Activated CD4-positive, alpha-beta memory T cell treated with anti-CD3 and anti-CD28 coated beads for 36 hours (primary cell): Measurements from ENCODE around the gene C6orf89. TPM values are rescaled to one million over a fixed set of nuclear protein-coding genes. Genes with fewer than 3 reads are reported as not detected.

Experiments used
- CTCF ChIA-PET: fragments of 350-600 bp; sonication (Branson Sonifier 250); formaldehyde crosslinking; loops from one replicate; lab custom pipeline; 2021; ENCODE audit warnings: antibody characterized with exemption, inconsistent platforms; lab: Charles Lee
- POLR2A ChIA-PET: fragments of 350-600 bp; sonication (Branson Sonifier 250); formaldehyde crosslinking; loops from one replicate; lab custom pipeline; 2021; ENCODE audit warnings: antibody characterized with exemption; lab: Charles Lee
- DNase-seq: peaks from one replicate; pipeline ENCODE4 v3.0.0-alpha.2; 2020
- H3K27ac Mint-ChIP-seq: one replicate; pipeline ENCODE4 v1.8.0; 2021; ENCODE audit warnings: mixed read lengths
- H3K27me3 Mint-ChIP-seq: one replicate; pipeline ENCODE4 v1.8.0; 2021; ENCODE audit warnings: mixed read lengths
- H3K36me3 Mint-ChIP-seq: one replicate; pipeline ENCODE4 v1.8.0; 2021; ENCODE audit warnings: mixed read lengths
- H3K4me1 Mint-ChIP-seq: one replicate; pipeline ENCODE4 v1.8.0; 2021; ENCODE audit warnings: low read depth, mixed read lengths
- H3K4me3 Mint-ChIP-seq: one replicate; pipeline ENCODE4 v1.8.0; 2021; ENCODE audit warnings: mild to moderate bottlenecking, mixed read lengths
- H3K9me3 Mint-ChIP-seq: one replicate; pipeline ENCODE4 v1.8.0; 2021; ENCODE audit warnings: mixed read lengths
- intact Hi-C: fragments of 100-400 bp; cut with micrococcal nuclease; formaldehyde crosslinking; loops from one replicate; pipeline ENCODE4 v1.15.1; 2023
- total RNA-seq, 2 experiments: library from RNA; stranded (reverse); gene quantifications; one replicate each; pipeline ENCODE4 v1.2.3, GENCODE V29; 2021

C6orf89 gene
- total RNA-seq, 2 experiments from 2014 or later, result 29.2 to 29.8 TPM

DNA sequence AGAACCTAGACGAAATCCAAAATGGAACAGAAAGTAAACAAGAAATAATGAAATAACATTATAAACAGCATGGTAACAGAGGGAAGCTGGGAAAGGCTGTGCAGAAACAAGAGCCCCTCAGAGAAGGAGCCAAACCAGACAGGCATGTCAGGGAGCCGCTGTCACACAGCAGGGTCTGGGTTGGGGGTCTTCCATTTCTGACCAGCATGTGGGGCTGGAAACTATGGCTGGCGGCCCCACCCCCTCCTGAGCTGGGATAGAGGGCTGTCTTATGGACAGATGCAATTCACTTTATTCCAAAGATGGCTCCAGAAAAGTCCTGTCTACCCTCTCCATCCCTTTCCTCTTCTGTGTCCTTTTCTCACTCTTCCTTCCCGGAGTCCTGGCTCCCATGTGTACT, 27.3 kb downstream of the C6orf89 start:
- DNase-seq, result no peak
- Mint-ChIP-seq H3K27me3 (no peaks in the 10 kb centered on the region), H3K36me3 (peaks cover 25% of the 10 kb centered on the region), H3K27ac (peak overlapping the region; percentile 70), H3K4me3 (peak overlapping the region; percentile 27), H3K9me3 (no peaks in the 10 kb centered on the region), H3K4me1 (peaks cover 51% of the 10 kb centered on the region)
- ChIA-PET POLR2A (interaction anchor here (1.2 to 2.8 kb wide), 2 partner anchors 27 to 105 kb away, joined by 5 to 11 read pairs; partner anchors contain the start of gene C6orf89), CTCF (interaction anchor here (0.6 to 5.5 kb wide), 7 partner anchors 13 to 109 kb away, joined by 3 to 29 read pairs (median 5); partner anchors contain the start of genes C6orf89 and PPIL1)
- intact Hi-C loops, result loop anchor here (5.0 kb wide), 2 partner anchors 39 to 156 kb away; partner anchors contain the start of gene PI16

GRCh38 chr6:36914227-36914794, 28.6 kb downstream of the C6orf89 start:
- CTCF ChIA-PET, result interaction anchor here (0.6 to 5.5 kb wide), 11 partner anchors 11 to 155 kb away, joined by 3 to 29 read pairs (median 5); partner anchors contain the start of genes C6orf89, MTCH1 and PI16
- H3K27me3 Mint-ChIP-seq, result no peaks in the 10 kb centered on the region
- H3K36me3 Mint-ChIP-seq, result peaks cover 22% of the 10 kb centered on the region
- POLR2A ChIA-PET, result interaction anchor here (2.8 kb wide), 1 partner anchor 29 kb away, joined by 11 read pairs; the partner anchor contains the start of gene C6orf89
- DNase-seq, result peak; percentile 67
- peak overlapping the region; percentile 64 for H3K27ac Mint-ChIP-seq
- no peak overlapping the region for H3K4me3 Mint-ChIP-seq
- H3K9me3 Mint-ChIP-seq, result no peaks in the 10 kb centered on the region
- peaks cover 51% of the 10 kb centered on the region for H3K4me1 Mint-ChIP-seq
- intact Hi-C loops, result loop anchor here (5.0 kb wide), 2 partner anchors 38 to 157 kb away; partner anchors contain the start of gene PI16

DNA sequence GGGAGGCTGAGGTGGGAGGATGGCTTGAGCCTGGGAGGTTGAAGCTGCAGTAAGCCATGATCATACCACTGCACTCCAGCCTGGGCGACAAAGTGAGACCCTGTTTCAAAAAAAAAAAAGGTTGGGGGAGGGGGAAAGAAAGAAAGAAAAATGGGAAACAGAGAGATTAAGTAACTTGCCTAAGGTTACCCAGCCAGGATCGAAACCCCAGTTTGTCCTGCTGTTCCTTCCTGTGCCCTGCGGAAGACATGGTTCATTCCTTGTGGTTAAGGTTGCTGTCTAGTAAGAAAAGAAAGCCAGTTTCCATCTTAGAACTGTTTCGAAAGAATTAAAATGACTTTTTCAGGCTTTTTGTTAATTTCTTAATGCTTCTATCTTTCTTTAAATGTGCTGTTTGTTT, 29.8 kb downstream of the C6orf89 start:
- intact Hi-C loops, result no loop called here
- H3K9me3 Mint-ChIP-seq, result no peaks in the 10 kb centered on the region
- POLR2A ChIA-PET, result no interaction called here
- no peak overlapping the region for H3K27ac Mint-ChIP-seq
- no peak for DNase-seq
- peaks cover 50% of the 10 kb centered on the region for H3K4me1 Mint-ChIP-seq
- CTCF ChIA-PET, result interaction anchor here (5.5 kb wide), 1 partner anchor 102 kb away, joined by 29 read pairs; no protein-coding TSS in a partner anchor
- no peak overlapping the region for H3K4me3 Mint-ChIP-seq
- H3K36me3 Mint-ChIP-seq, result peaks cover 23% of the 10 kb centered on the region
- no peaks in the 10 kb centered on the region for H3K27me3 Mint-ChIP-seq

DNA sequence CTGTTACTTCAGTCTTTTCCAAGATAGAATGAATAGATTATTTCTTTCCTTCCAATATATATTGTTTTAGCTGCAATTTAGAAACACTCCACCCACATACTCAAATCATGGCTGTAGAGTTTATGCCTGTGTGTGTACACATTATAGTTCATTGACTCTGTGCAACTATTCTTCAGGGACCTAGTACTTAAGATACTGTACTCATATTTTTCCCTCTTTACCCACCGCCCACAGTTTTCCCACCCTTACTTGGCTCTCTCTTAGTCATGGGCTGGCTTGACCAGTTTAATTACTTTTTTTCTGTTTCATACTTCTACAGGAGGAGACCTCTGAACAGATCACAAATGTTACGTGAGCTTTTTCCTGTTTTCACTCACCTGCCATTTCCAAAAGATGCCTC, 30.4 kb downstream of the C6orf89 start:
- no peak for DNase-seq
- POLR2A ChIA-PET, result no interaction called here
- Mint-ChIP-seq H3K27me3 (no peaks in the 10 kb centered on the region), H3K27ac (no peak overlapping the region), H3K4me3 (no peak overlapping the region), H3K36me3 (peaks cover 23% of the 10 kb centered on the region), H3K9me3 (no peaks in the 10 kb centered on the region), H3K4me1 (peaks cover 48% of the 10 kb centered on the region)
- CTCF ChIA-PET, result interaction anchor here (5.5 kb wide), 1 partner anchor 102 kb away, joined by 29 read pairs; no protein-coding TSS in a partner anchor
- intact Hi-C loops, result no loop called here

GRCh38 chr6:36917541-36918193, 31.9 kb downstream of the C6orf89 start:
- no peak for DNase-seq
- Mint-ChIP-seq H3K4me3 (no peak overlapping the region), H3K4me1 (peaks cover 36% of the 10 kb centered on the region), H3K36me3 (peaks cover 23% of the 10 kb centered on the region), H3K27me3 (no peaks in the 10 kb centered on the region), H3K27ac (no peak overlapping the region), H3K9me3 (no peaks in the 10 kb centered on the region)
- intact Hi-C loops, result no loop called here
- CTCF ChIA-PET, result interaction anchor here (5.5 kb wide), 1 partner anchor 100 kb away, joined by 29 read pairs; no protein-coding TSS in a partner anchor
- POLR2A ChIA-PET, result no interaction called here

DNA sequence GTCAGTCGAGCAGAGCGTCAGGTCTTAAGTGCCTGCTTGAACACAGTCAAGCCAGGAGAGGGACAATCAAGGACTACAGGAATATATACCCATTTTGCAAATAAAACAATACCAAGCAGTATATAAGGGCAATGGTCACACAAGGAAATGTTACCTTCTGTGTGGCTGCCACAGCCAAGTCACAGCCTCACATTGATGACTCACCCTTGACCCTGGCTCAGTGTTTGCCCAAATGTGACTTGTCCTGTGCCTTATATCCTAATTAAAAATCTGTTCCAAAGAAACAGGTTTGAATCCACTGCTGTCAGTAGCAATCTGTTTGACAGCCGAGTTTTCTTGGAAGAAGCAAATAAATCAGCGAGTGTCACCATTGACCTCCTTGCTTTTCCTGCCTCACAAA, 34.3 kb downstream of the C6orf89 start:
- no peaks in the 10 kb centered on the region for H3K27me3 Mint-ChIP-seq
- intact Hi-C loops, result no loop called here
- no peaks in the 10 kb centered on the region for H3K9me3 Mint-ChIP-seq
- peaks cover 13% of the 10 kb centered on the region for H3K4me1 Mint-ChIP-seq
- POLR2A ChIA-PET, result no interaction called here
- DNase-seq, result no peak
- H3K36me3 Mint-ChIP-seq, result peaks cover 16% of the 10 kb centered on the region
- CTCF ChIA-PET, result no interaction called here
- no peak overlapping the region for H3K4me3 Mint-ChIP-seq
- H3K27ac Mint-ChIP-seq, result no peak overlapping the region

DNA sequence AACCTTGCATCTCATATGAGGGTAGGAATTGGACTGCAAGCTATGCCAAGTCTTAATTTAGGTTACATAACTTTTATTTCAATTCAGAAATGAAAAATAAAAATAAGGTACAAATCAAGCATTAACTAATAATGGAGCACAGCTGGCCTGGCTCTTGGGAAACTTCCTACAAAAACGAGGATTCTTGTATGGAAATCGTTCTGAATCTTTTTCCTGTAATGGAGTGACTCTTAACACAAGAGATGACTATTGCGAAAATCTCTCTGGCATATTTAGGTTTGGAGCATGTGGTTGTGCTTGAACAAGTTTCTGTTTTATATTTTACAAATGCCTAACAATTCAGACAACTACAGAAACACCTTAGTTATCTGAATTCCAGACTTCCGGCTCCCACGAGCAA, 34.8 kb downstream of the C6orf89 start:
- Mint-ChIP-seq H3K4me3 (no peak overlapping the region), H3K4me1 (peaks cover 13% of the 10 kb centered on the region), H3K36me3 (peaks cover 16% of the 10 kb centered on the region), H3K27me3 (no peaks in the 10 kb centered on the region), H3K9me3 (no peaks in the 10 kb centered on the region), H3K27ac (no peak overlapping the region)
- ChIA-PET POLR2A (no interaction called here), CTCF (no interaction called here)
- intact Hi-C loops, result no loop called here
- no peak for DNase-seq

- ChIA-PET POLR2A (no interaction called here), CTCF (no interaction called here)
- Mint-ChIP-seq H3K27ac (peak overlapping the region; percentile 38), H3K27me3 (no peaks in the 10 kb centered on the region), H3K9me3 (no peaks in the 10 kb centered on the region), H3K4me1 (peaks cover 25% of the 10 kb centered on the region), H3K4me3 (no peak overlapping the region), H3K36me3 (peaks cover 11% of the 10 kb centered on the region)
- no peak for DNase-seq
- intact Hi-C loops, result no loop called here
Observed at GRCh38 chr6:36924131-36924530, 38.4 kb downstream of the C6orf89 start.

DNA sequence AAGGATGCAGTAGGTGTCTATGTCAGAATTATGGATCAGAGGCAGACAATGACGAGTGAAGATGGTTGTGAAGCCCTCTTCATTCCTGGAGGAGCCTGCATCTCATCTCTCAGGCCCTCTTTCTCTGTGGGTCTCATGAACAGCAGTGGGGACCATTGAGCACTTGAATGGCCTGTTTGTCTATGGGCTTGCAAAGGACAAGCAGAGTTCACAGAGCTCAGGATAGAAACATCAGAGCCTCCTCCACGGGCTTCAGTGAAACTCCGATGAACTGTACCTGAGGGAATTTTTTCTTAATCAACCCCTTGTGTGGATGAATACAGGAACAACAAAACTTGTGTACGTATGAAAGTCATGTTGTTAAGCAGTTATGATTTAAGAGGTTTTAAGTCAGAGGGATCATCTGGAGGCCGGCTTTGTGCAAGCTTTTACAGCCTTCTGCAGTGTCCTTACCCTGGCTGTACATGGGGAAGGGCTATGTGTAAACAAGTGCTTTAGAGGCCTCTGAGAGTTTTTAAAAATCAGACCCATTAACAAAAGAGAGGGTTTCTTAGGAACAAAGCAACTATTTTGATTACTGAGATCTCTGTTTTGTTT, 39.1 kb downstream of the C6orf89 start:
- Mint-ChIP-seq H3K9me3 (no peaks in the 10 kb centered on the region), H3K4me3 (no peak overlapping the region), H3K36me3 (peaks cover 8% of the 10 kb centered on the region), H3K27me3 (no peaks in the 10 kb centered on the region), H3K27ac (no peak overlapping the region), H3K4me1 (peaks cover 25% of the 10 kb centered on the region)
- no peak for DNase-seq
- ChIA-PET POLR2A (no interaction called here), CTCF (no interaction called here)
- intact Hi-C loops, result no loop called here

- CTCF ChIA-PET, result interaction anchor here (1.0 to 1.6 kb wide), 3 partner anchors 13 to 92 kb away, joined by 3 to 6 read pairs (median 5); no protein-coding TSS in a partner anchor
- no peaks in the 10 kb centered on the region for H3K9me3 Mint-ChIP-seq
- DNase-seq, result peak; percentile 46
- no peak overlapping the region for H3K4me3 Mint-ChIP-seq
- no peaks in the 10 kb centered on the region for H3K27me3 Mint-ChIP-seq
- peaks cover 8% of the 10 kb centered on the region for H3K36me3 Mint-ChIP-seq
- H3K4me1 Mint-ChIP-seq, result peaks cover 25% of the 10 kb centered on the region
- intact Hi-C loops, result no loop called here
- POLR2A ChIA-PET, result interaction anchor here (1.1 kb wide), 2 partner anchors 51 to 92 kb away, joined by 3 to 4 read pairs; partner anchors contain the start of gene PPIL1
- H3K27ac Mint-ChIP-seq, result peak overlapping the region; percentile 36
Observed at GRCh38 chr6:36925809-36926208, 40.1 kb downstream of the C6orf89 start.

- peaks cover 8% of the 10 kb centered on the region for H3K36me3 Mint-ChIP-seq
- ChIA-PET POLR2A (interaction anchor here (1.1 kb wide), 1 partner anchor 91 kb away, joined by 4 read pairs; no protein-coding TSS in a partner anchor), CTCF (interaction anchor here (1.3 to 1.6 kb wide), 2 partner anchors 42 to 91 kb away, joined by 3 to 6 read pairs; partner anchors contain the start of gene C6orf89)
- H3K27me3 Mint-ChIP-seq, result no peaks in the 10 kb centered on the region
- H3K4me1 Mint-ChIP-seq, result peaks cover 25% of the 10 kb centered on the region
- H3K4me3 Mint-ChIP-seq, result no peak overlapping the region
- no peak for DNase-seq
- intact Hi-C loops, result loop anchor here (1.0 kb wide), 1 partner anchor 15 kb away; no protein-coding TSS in a partner anchor
- peak overlapping the region; percentile 63 for H3K27ac Mint-ChIP-seq
- H3K9me3 Mint-ChIP-seq, result no peaks in the 10 kb centered on the region
Observed at GRCh38 chr6:36926708-36927513, 41.2 kb downstream of the C6orf89 start.
